ENCODE data around the gene SLC22A16.
"Not testable (repeated sequence)": the region's sequence is repeated elsewhere in the genome, so short reads cannot be mapped to it uniquely, and the experiment has no call there.

The SLC22A16 gene

DNA sequence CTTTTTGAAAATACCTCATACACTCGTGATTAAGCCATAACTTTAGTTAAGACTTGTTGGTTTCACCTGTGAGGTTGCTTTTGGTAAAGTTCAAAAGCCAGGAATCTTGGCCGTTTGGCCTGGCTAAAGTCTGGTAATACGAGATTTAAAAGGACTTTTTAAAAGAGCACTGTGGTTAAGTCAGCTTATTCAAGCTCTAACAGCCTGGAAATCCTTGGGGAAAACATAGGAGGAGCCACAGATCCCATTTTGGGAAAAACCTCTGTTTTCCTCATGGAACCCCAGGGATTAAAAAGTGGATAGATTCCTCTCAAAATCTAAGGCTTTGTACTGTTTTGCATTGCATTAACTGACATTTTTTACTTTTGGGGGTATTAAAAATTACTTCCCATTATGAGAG is 13.7 kb upstream of the SLC22A16 start:
- DNase-seq (ENCODE audit: low read depth in 2 of 2), result no peak

DNA sequence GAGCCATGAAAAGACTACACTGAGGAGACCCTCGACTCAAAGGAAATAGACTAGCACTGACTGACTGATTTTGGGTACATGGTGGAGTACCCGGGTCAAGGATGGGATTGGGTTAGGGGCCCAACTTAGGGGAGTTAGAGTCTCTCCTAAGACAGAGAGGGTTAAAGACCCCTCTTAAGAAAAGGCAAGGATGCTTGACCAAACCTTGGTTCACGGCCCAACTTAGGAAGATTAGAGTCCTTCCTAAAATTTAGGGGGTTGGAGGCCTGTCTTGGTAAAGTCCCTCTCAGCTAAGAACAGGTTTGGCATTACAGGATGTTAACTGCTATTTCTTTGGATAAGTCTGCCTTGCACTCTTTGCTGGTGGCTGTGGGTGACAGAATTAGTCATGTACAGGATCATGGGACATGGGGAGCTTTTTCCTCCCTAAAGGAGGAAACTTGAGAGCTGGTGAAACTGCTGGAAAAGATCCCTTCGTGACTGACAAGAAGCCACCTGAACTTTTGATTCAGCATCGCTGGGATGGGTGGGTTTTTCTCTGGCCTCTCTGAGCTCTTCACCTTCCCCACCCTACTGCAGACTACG is 12.3 kb upstream of the SLC22A16 start:
- DNase-seq (ENCODE audit: low read depth in 2 of 2), result no peak

DNA sequence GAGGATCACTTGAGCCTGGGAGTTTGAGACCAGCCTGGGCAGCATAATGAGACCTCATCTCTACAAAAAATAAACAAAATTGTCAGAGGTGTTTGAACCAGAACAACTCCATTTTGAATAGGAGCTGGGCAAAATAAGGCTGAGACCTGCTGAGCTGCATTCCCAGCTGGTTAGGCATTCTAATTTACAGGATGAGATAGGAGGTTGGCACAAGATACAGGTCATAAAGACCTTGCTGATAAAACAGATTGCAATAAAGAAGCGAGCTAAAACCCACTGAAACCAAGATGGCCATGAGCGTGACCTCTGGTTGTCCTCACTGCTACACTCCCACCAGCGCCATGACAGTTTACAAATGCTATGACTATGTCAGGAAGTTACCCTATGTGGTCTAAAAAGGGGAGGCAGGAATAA is 11.6 kb upstream of the SLC22A16 start:
- DNase-seq (ENCODE audit: low read depth in 2 of 2), result not testable (repeated sequence)

- no peak for DNase-seq (ENCODE audit: low read depth in 2 of 2)
These were observed 10.3 kb upstream of the SLC22A16 start for GRCh38 chr6:110486756-110487155.

- DNase-seq (ENCODE audit: low read depth in 2 of 2), result no peak
These were observed 9.1 kb upstream of the SLC22A16 start for GRCh38 chr6:110485491-110485890.

DNA sequence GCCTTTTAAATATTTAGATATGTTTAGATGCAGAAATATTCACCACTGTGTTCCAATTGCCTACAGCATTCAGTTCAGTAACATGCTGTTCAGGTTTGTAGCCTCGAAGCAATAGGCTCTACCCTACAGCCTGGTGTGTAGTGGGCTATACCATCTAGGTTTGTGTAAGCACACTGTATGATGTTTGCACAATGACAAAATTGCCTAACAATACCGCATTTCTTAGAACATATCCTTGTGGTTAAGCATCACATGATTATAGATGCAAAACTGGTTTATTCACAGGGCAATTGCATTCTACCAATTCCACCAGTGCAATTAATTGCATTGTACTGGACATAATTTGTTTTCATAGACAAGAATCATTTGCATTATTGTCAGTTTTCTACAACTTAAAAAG is 7.9 kb upstream of the SLC22A16 start:
- no peak for DNase-seq (ENCODE audit: low read depth in 2 of 2)

- no peak for DNase-seq (ENCODE audit: low read depth in 2 of 2)
These were observed 6.5 kb upstream of the SLC22A16 start for GRCh38 chr6:110482774-110483400.

GRCh38 chr6:110481081-110481480 is 4.7 kb upstream of the SLC22A16 start:
- DNase-seq (ENCODE audit: low read depth in 2 of 2), result no peak

DNA sequence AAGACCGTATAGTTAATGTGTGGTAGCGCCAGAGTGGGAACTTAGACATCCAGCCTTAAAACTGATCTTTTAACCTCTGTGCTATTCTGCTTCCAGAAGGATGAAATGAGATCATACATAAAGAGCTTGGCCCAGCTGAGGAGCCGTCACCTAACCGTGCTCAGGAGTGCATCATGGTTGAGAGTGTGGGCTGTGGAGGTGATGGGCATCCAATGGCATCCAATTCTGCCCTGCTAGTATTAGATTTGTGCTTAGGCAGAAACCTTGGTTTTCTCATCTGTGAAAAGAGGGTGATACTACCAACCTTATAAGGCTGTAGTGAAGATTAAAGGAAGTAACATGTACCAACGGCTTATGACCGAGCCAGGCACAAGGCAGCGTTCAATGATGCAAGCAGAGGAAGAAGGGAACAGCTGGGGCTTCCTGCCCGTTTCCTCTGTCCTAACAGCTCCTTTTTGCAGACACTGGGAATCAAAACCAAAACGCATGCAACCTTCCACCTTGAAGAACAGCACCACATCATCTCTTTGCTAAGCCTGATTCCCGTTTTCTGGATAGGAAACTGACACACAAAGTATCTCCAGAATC is 1.3 kb downstream of the SLC22A16 start:
- DNase-seq (ENCODE audit: low read depth in 2 of 2), result no peak

DNA sequence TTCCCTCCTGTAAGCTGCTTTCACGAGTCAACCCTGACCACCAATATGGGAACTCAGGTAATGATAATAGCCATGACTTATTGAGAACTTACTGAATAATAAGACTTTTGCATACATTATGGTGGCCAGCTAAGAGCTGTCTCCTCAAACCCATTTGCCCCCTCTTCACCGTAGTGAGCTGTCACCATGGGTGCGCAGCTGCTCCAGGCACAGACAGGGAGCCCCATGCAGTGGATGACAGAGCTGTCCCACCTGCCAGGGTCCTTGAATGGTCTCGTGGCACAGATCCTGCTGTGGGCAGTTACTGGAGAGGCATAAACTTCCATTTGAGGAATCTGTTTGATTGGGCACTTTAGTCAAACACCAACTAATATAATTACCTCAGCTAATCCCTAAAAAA is 1.9 kb downstream of the SLC22A16 start:
- DNase-seq (ENCODE audit: low read depth in 2 of 2), result no peak

- DNase-seq (ENCODE audit: low read depth in 2 of 2), result no peak
These were observed 3.7 kb downstream of the SLC22A16 start for GRCh38 chr6:110472739-110473138.

DNA sequence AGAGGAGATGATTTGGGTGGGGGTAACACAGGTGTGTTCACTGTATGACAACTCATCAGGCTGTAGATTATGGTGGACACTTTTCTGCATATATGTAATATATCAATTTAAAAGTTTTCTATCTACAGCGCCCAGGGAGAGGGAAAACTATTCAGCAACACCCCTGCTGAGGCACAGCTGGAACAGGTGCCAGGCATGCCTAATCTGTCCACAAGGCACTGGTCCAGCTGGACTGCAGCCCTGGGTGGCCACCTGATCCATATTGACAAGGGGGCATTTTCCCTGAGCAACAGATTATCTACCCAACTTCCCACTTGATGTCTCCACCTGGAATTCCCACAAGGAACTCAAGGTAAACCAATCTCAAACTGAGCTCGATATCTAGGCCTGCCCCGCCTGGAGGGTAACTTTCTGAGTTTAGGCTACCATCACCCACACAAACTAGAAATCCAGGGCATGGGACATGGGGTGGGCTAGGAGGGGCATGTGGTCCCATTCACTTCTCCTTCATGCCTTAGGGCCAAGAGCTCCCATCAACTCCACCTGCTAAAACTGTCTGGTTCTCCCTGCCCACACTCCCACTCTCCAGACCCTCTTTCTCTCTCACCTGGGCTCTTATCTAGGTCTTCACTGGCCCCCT is 4.6 kb downstream of the SLC22A16 start:
- no peak for DNase-seq (ENCODE audit: low read depth in 2 of 2)

DNA sequence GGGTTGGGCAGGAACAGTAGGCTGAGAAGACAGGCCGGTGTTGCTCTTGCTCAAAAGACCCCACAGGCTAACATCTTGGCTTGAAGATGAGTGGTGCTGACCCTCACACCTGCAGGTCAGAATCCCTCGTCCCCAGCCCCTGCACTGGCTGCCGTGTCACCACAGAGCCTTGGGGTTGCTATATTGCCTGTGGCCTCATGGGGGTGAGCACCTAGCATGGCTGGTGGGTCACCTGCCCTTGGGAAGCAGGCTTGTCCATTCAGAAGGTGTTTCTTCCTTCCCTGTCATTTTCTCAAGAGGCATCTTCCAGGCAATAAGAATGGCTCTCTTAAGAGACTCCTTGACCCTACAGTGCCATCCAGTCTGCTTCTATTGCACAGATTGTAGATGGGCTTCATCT is 7.7 kb downstream of the SLC22A16 start:
- DNase-seq (ENCODE audit: low read depth in 2 of 2), result no peak

- no peak for DNase-seq (ENCODE audit: low read depth in 2 of 2)
These were observed 8.8 kb downstream of the SLC22A16 start for GRCh38 chr6:110467566-110468140.

DNA sequence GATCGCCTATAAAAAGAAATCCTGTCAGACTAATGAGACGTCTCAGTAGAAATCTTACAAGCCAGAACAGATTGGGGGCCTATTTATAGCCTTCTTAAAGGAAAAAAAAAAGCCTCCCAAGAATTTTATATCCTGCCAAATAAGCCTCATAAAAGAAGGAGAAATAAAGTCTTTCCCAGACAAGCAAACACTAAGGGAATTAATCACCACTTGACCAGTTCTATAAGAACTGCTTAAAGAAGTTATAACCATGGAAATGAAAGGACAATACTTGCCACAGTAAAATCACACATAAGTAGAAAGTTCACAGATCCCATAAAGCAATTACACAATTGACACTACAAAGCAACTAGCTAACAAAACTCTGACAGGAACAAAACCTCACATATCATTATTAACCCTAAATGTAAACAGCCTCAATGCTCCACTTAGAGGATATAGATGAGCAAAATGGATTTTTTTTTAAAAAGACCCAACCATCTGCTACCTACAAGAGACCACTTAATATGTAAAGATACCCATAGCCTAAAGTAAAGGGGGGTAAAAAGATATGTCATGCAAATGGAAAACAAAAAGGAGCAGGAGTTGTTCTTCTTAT is 13.4 kb downstream of the SLC22A16 start:
- DNase-seq (ENCODE audit: low read depth in 2 of 2), result no peak

GRCh38 chr6:110461376-110461775 is 15.0 kb downstream of the SLC22A16 start:
- no peak for DNase-seq (ENCODE audit: low read depth in 2 of 2)

GRCh38 chr6:110459137-110459536 is 17.3 kb downstream of the SLC22A16 start:
- DNase-seq (ENCODE audit: low read depth in 2 of 2), result no peak

DNA sequence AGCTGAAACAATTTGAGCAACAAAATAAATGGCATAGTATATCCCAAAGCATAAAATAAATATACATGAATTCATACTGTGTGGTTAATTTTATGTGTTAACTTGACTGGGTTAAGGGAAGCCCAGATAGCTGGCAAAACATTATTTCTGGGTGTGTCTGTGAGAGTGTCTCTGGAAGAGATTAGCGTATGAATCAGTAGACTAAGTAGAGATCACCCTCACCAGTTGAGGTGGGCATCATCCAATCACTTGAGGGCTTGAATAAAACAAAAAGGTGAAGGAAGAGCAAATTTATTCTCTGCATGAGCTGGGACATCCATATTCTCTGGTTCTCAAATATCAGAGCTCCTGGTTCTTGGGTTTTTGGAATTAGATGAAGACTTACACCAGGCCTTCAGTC is 17.9 kb downstream of the SLC22A16 start:
- DNase-seq (ENCODE audit: low read depth in 2 of 2), result no peak

GRCh38 chr6:110457567-110458175 is 18.7 kb downstream of the SLC22A16 start:
- not testable (repeated sequence) for DNase-seq (ENCODE audit: low read depth in 2 of 2)

- no peak for DNase-seq (ENCODE audit: low read depth in 2 of 2)
These were observed 19.7 kb downstream of the SLC22A16 start for GRCh38 chr6:110456694-110457093.

DNA sequence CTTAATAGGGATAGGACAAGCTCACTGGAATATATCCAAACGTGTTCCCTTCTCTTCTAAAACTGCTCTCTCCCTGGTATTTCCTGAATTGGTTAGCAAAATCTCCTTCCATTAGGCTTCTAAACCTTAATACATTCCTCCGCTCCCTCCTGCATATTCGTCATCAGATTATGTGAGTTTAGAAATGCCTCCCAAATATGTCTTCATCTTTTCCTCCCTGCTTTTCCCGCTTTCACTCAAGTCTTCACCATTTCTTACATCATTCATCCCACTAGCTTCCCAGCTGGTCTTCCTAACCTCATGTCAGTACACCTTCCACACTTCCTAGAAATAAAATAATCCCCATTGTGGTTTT is 26.9 kb downstream of the SLC22A16 start:
- no peak for DNase-seq (ENCODE audit: low read depth in 2 of 2)

All from fibroblast of skin of left quadriceps (primary cell).